GM13977 (cell line): Measurements from ENCODE around the gene DCXR.

Source experiments
- DNase-seq: peaks from one replicate; pipeline ENCODE4 v3.0.0; 2012; ENCODE audit warnings: low spot score
- in situ Hi-C: fragments of 300-500 bp; cut with MboI; formaldehyde crosslinking; loops from one replicate; pipeline ENCODE4 v1.12.0; 2022; ENCODE audit warnings: low sequenced_read_pairs, low pct_unique_long_range_greater_than_20kb, mixed read lengths, inconsistent platforms; ENCODE audit not compliant: unreplicated experiment
- TF ChIP-seq, protein P1 (sequence below): IDR thresholded peaks from 2 replicates; pipeline ENCODE4 v1.5.1; 2012; ENCODE audit warnings: mild to moderate bottlenecking, control low read depth; ENCODE audit not compliant: insufficient read depth; ENCODE audit errors: extremely low read depth, missing control alignments

The DCXR gene

DNA sequence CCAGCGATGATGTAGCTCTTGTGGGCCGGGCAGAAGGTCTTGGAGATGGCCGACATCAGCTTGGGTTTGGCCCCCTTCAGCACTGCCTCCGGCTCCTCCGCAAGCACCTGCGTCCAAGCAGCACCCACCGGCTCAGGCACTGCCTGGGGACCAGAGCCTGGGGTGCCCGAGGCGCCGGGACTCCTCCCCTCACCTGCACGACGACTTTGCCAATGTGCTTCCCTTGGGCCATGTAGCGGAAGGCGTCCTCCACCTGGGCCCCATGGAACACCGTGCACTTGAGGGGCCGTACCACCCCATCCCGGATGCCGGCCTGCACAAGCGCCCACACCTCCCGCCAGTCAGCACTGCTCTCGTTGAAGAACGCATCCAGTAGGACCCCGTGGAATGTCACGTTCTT, 45.5 kb upstream of the DCXR start:
- TF ChIP-seq, protein P1, sequence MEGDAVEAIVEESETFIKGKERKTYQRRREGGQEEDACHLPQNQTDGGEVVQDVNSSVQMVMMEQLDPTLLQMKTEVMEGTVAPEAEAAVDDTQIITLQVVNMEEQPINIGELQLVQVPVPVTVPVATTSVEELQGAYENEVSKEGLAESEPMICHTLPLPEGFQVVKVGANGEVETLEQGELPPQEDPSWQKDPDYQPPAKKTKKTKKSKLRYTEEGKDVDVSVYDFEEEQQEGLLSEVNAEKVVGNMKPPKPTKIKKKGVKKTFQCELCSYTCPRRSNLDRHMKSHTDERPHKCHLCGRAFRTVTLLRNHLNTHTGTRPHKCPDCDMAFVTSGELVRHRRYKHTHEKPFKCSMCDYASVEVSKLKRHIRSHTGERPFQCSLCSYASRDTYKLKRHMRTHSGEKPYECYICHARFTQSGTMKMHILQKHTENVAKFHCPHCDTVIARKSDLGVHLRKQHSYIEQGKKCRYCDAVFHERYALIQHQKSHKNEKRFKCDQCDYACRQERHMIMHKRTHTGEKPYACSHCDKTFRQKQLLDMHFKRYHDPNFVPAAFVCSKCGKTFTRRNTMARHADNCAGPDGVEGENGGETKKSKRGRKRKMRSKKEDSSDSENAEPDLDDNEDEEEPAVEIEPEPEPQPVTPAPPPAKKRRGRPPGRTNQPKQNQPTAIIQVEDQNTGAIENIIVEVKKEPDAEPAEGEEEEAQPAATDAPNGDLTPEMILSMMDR = no peak
- DNase-seq = no peak
- in situ Hi-C loops = no loop called here

DNA sequence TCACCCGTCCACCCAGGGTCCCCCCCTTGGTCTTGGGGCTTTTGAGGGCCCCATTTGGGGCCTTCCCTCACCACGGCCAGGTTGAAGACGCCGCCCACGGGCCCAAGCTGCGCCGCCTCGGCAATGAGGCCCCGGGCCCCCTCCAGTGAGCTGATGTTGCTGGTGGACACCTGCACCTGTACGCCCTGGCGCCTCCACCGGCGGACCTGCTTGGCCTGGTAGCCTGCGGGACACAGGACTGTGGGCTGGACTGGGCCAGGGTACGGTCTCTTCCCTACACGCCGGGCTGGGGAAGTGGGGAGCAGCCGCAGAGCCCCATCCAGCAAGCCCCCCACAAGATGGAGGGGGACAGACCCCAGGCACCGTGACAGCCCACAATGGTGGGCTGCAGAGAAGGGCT, 45.0 kb upstream of the DCXR start:
- in situ Hi-C loops = no loop called here
- DNase-seq = no peak
- TF ChIP-seq, protein P1 = no peak

DNA sequence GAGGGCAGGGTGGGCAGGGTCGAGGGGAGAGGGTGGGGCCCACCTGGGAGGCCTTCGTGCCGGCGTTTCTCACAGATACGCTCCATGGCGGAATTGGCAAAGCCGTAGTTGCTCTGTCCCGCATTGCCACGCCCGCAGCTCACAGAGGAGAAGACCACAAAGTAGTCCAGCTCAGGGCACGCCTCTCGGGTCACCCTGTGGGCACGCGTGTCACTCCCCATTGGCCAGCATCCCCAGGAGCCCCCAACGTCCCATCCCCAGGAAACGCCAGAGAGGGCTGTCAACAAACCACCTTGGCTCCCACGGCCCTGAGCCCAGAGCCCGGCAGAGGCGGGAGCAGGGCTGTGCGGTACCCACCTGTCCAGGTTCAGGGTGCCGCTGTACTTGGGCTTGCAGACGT, 44.5 kb upstream of the DCXR start:
- TF ChIP-seq, protein P1 = no peak
- DNase-seq = no peak
- in situ Hi-C loops = no loop called here

DNA sequence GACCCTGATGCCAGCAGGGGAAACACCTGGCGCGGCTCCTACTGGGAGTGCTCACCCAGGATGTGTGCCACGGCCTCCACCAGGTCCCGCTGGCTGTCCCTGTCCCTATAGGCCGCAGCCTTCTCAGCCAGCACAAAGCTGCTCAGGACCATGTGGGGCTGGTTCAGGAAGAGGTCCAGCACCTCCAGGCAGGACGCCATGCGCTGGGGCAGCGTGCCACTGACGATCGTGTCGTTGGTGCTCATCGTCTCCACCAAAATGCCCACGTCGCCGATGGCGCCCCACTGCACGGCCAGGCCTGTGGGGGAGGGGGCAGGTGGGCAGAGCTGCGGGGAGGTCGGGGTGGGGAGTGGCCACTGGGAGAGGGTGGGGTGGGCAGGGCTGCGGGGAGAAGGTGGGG, 44.0 kb upstream of the DCXR start:
- no peak for DNase-seq
- in situ Hi-C loops = no loop called here
- TF ChIP-seq, protein P1 = no peak

DNA sequence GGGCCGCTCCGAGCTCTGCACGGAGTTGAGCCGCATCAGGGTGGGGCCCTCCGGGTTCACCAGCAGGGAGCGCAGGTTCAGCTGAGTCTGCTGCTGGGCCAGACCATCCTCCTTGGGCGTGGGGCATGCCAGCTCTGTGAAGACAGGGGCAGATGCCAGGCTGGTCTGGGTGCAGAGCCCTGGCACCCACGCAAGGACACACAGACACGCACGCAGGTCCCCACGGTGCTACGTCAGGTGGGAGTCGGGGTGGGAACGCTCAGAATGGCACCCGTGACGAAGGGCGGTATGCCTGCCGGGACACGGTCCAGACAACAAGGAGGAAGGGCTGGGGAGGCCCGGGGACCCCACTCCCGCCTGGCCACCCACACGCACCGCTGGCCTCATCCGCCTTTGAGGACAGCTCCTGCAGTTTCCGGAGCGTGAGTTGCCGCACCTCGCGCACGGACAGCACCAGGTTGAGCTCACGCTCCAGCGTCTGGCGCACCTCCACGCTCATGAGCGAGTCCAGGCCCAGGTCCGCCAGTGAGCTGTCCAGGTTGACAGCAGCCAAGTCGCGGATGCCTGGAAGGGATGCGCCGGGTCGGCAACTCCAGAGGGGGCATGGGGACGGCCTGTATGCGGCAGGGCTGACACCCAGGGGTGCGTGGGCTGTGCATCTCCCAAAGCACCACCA, 43.4 kb upstream of the DCXR start:
- TF ChIP-seq, protein P1 = no peak
- in situ Hi-C loops = no loop called here
- no peak for DNase-seq

DNA sequence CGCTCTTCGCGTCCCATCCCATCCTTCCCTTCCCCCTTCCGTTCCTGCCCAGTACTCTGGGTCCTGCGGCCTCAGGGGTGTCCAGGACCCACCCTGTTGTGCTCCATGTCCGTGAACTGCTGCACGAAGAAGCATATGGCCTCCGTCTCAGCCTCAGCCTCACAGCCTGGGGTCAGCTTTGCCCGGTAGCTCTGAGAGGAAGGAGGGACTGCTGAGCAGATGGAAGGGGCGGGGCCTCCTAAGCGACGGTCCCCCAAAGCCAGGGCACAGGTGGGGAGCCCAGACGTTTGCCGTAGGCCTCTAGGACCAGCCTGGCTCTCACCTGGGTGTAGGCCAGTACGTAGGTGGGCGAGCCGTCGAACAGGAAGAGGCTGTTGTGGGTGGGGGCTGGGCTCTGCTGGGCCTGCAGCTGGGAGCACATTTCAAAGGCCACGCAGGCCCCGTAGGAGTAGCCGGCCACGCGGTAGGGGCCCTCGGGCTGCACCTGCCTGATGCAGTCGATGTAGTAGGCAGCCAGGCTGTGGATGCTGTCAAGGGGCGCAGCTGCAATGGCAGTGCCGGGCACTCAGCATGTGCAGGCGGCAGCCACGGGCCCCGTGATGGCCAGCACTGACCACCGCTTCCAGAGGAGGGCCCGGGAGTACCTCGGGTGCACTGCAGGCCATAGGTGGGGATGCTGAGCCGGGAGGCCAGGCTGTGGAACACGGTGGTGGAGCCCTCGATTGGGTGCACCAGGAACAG, 42.7 kb upstream of the DCXR start:
- in situ Hi-C loops = no loop called here
- TF ChIP-seq, protein P1 = no peak
- DNase-seq = no peak
